NCI-H526 treated with DMSO at 0.1 percent for 48 hours (cell line): ENCODE results near the gene PROSER2.
"Not testable (repeated sequence)": the region's sequence is repeated elsewhere in the genome, so short reads cannot be mapped to it uniquely, and the experiment has no call there.

ENCODE experiments used
- DNase-seq: peaks from one replicate; lab custom pipeline; 2025; lab: John Stamatoyannopoulos, UW

Gene PROSER2

GRCh38 chr10:11835704-11836103 is 12.5 kb downstream of the PROSER2 start:
- no peak for DNase-seq

DNA sequence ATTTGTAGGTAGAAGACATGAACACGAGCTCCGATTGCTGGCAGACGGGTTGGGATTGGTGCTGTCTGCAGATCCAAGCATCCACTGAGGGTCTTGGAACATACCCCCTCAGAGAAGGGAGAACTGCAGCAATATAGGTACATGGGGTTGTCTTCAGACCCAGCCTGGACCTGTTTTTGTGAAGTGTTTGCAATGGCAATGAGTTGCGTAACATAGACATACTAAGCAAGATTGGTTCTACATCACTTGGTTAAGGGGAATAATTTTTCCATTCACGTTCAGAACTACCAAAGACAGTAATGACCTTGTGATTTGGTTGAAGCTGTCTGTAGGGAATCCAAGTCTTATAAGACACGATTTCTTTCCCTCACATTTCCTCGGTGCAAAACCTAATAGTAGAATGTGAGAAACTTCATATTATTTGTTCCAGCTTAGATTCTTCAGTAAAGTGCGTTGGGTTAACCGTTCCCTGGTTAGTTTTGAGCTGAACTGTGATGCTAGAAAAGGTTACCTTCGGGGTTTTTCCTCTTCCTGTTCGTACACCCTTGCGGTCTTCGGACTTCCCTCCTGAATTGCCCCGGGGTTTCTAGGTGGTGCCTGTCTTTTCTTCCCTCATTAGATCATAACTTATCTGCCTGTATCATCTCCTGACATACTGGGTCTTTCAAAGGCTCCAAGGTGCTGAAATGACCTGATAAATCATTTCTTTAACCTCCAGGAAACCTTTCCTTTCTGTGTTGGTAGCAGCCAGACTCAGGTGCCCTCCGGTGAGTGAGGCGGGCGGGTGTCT is 14.4 kb downstream of the PROSER2 start:
- no peak for DNase-seq

DNA sequence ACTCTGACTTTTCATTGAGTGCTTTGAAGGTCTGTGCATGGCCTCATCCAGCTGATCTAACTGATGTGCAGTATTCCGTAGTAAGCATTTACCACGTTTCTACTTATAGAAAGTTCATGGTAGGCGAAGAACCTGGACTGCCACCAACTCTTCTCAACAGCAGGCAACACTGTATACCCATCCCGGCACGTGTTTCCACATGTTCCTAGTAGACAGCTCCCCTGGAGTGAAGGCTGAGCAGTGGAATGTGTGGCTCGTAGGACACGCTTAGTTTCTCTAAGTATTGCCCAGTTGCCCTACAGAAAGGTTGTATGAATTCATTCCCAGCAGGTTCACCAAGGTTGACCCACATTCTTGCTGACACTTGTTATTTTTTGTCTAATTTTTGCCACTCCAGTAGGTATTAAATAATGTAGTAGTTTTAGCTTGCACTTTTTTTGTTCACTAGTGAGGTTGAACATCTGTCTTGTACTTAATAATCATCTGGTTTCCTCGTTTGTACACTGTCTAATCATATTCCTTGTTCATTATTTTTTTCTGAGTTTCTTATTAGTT is 15.2 kb downstream of the PROSER2 start:
- no peak for DNase-seq

DNA sequence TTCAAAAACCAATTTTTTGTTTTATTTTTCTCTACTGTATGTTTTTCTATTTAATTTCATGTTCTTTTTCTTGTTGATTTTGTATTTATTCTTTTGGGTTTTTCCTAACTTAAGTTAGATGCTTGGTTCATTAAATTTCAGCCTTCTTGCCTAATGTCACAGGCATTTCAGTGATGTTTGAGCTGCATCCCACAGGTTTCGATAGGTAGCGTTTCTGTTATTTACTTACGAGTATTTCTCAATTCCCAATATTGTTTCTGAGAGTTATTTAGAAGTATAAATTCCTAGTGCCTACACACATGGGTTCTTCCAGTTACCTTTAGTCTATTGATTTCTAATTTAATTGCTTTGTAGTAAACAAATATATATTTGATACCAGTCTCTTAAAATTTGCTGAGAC is 18.2 kb downstream of the PROSER2 start:
- DNase-seq: no peak

DNA sequence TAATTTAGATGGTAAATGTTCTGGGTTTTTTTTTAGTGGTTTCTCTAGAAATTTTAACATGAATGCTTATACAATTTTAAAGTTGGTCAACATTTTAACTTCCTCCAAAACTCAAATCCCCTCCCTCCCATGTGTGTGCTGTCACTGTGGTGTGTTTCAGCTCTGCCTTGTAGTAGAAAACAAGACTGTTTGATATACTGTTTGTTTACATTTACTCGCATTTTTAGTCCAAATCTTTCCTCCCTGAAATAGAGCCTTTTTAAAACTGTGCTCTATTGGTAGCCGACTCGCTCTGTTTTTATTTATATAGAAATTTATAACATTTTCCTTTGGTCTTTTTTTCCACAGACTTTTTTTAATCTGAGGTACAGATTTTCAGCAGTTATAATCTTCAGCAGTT is 19.3 kb downstream of the PROSER2 start:
- no peak for DNase-seq

GRCh38 chr10:11845113-11845512 is 22.0 kb downstream of the PROSER2 start:
- DNase-seq: no peak

DNA sequence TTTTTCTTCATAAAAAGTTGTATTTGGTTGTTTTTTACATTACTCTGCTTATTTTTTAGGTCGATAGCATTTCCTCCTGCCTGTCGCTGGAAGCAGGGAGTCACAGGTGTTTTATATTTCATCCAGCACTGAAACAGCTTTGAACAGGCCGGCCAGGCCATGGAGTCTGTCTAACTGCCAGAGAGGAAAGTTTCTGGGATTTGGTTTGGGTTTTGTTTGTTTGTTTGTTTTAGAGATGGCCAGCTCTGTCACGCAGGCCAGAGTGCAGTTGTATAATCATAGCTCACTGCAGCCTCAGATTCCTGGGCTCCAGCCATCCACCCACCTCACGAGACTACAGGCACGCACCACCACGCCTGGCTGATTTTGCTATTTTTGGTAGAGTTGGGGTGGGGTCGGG is 23.4 kb downstream of the PROSER2 start:
- DNase-seq: no peak

DNA sequence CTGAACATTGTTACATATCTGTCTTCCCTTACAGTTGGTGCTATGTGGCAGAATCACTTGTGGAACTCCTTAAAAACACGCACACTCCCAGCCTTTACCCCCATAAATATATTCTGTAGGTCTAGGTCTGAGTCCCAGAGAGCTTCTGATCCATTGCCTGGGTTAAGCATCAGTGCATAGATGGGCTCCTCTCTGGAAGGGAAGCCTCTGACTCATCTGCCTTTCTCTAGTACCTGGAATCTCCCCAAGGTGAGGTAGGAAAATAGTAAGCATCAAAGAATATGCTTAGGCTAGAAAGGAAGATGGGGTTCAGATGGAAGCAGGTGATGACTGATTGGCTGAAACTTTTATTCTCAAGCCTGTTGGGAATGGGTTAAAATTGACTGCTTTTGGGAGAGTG is 26.1 kb downstream of the PROSER2 start:
- no peak for DNase-seq

GRCh38 chr10:11849911-11850310 is 26.8 kb downstream of the PROSER2 start:
- DNase-seq: no peak

DNA sequence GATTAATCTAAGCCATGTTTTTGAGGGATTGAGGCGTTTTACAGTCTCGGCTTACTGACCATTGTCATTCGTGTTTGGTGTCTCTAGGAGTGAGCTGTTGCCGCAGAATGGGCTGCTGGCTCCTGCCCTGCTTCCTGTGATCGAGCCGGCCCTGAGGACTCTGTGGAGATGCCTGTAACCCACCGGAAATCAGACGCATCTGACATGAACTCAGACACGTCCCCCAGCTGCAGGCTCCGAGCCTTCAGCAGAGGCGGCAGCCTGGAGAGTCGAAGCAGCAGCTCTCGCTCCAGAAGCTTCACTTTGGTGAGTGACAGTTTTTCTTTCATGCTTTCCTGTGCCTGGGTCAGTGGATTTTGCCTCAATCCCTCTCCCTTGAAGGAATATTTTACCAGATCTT is 28.8 kb downstream of the PROSER2 start:
- DNase-seq: no peak

- DNase-seq: not testable (repeated sequence)
Observed at GRCh38 chr10:11852637-11853036, 29.5 kb downstream of the PROSER2 start.

DNA sequence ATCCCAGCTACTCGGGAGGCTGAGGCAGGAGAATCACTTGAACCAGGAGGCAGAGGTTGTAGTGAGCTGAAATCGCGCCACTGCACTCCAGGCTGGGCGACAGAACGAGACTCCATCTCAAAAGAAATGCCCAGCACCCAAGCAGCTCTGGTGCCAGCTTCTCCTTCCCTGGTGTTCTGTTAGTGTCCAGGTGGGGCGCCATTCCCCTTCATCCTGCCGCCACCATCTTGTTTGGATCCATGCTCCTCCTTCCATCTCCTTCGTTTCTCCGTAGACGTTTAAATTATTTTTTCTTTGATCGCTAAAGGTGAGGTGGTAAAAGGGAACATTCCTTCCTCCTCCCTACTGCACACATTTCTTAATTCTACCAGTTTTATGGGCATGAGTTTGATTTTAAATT is 30.3 kb downstream of the PROSER2 start:
- DNase-seq: no peak

- DNase-seq: no peak
Observed at GRCh38 chr10:11854301-11854700, 31.1 kb downstream of the PROSER2 start.

DNA sequence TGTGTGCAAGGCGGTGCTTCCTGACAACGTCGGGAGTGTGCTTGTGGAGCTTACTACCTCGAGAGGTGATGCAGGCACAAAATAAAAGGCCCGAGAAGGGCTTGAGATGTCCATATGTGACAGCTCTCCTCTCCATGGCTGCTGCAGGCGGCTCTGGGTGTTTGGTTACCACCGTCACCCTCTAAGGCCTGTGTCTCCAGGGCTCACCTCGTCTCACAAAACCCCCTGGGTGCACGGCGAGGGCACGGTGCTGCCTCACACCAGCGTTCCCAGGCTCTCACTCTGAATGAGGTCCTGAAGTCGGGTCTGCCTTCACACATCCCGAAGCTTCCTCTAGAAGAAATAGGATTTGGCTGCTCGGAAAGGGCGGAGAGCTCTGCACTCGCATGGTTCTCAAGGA is 32.9 kb downstream of the PROSER2 start:
- no peak for DNase-seq

GRCh38 chr10:11856678-11857077 is 33.5 kb downstream of the PROSER2 start:
- DNase-seq: no peak

DNA sequence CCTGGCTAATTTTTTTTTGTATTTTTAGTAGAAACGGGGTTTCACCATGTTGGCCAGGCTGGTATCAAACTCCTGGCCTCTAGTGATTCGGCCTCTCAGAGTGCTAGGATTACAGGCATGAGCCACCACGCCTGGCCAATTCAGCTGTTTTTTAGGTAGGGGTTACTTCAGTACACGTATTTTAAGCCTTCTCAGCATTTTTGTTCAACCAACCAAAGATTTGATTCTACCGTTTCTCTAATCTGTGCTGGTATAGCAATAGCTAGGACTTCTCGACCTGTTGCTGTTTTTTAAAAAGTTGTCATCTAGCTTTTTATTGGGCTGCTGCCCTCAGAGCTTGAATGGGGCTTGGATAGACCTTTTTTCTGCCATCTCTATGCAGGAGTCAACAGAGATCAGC is 34.9 kb downstream of the PROSER2 start:
- no peak for DNase-seq

DNA sequence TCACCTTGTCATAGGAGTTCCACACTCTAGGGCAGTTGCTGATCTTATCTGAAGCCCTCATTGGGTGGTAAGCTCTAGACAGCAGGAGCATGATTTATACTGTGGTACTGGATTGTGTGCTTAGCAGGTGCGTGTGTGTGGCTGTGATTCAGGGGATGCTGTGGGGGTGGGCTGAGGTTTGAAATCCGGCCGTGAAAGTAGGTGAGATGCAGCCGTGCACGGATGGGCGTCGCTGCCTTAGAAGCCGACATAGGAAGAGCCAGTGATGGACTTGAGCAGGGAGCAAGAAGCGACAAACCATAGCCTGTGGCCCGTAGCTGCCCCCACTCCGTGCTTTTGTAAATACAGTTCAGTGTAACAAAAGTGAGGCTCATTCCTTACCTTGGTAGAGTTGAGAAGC is 38.2 kb downstream of the PROSER2 start:
- no peak for DNase-seq

- DNase-seq: no peak
Observed at GRCh38 chr10:11861811-11862428, 38.8 kb downstream of the PROSER2 start.

GRCh38 chr10:11863353-11864109 is 40.4 kb downstream of the PROSER2 start:
- no peak for DNase-seq

GRCh38 chr10:11864727-11865126 is 41.6 kb downstream of the PROSER2 start:
- DNase-seq: no peak

- DNase-seq: no peak
Observed at GRCh38 chr10:11865561-11865960, 42.4 kb downstream of the PROSER2 start.

- DNase-seq: no peak
Observed at GRCh38 chr10:11866199-11866925, 43.2 kb downstream of the PROSER2 start.
